Brain pericyte (primary cell): Measurements from ENCODE around the gene CELA2B.
"Not testable (repeated sequence)": the region's sequence is repeated elsewhere in the genome, so short reads cannot be mapped to it uniquely, and the experiment has no call there.

Source experiments
- DNase-seq: peaks from one replicate; pipeline ENCODE4 v3.0.0-alpha.2; 2012; ENCODE audit warnings: low read depth, low spot score

Gene CELA2B

DNA sequence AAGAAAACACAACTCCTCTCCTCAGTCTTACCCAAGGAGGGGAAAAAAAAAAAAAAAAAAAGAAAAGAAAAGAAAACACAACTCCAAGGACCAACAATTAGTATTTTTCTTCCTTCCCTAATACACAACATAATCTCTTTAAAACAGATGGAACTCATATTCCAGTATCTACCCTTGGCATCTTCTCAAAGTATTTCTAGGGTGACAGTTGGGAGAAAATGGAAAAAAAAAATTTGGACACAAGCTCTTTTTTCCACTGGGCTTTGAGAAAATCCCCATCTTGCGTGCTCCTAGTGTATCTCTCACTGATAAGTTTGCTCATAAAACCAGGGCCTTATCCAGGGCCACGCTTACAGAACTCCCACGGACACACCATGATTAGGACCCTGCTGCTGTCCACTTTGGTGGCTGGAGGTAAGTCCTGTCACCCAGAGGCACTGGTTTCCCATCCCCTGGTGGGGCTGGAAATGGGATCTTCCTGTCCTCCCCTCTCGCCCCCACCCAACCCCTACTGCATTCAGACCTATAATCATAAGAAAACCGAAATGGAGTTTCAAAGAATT lies at the start of gene CELA2B:
TSS of gene CELA2B (plus strand) at position 353 of the 563 bp plus-strand sequence. CDS start at position 375, 22 bp downstream.
- DNase-seq = no peak

DNA sequence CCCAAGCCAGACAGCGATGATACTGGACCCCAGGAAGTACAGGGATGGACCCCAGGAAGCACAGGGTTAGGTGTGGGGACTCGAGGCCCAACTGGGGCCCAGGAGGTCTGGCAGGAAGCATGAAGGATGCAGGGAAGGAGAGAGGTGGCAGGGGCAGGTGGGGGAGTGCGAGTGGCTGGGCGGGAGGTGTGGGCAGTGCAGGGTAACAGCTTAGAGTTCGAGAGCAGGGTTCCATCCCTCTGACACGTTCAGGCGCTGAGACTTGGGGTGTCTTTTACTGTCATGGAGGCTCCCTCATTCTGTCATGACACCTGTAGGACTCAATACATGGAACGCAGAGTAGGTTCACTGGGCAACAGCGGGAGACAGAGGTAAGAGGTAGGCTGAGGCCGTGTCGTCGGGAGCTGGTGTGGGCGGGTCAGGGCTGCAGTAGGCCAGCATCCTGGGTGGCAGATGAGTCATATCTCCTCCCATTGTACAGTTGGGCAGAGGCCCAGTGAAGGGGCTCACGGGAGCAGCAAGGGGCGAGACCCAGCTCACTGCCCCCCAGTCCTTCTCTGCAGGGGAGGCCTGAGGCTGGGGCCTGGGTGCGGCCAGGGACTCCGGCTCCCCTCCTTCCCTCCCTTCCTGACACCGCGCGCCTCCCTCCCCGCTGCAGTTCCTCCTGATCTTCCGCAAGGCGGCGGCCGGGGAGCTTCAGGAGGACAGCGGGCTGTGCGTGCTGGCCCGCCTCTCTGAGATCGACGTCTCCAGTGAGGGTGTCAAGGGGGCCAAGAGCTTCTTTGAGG lies 49.2 kb upstream of the CELA2B start:
- no peak for DNase-seq

GRCh38 chr1:15427280-15427666 lies 48.6 kb upstream of the CELA2B start:
- DNase-seq = no peak

- DNase-seq = not testable (repeated sequence)
These were observed 47.7 kb upstream of the CELA2B start for GRCh38 chr1:15428252-15428651.

DNA sequence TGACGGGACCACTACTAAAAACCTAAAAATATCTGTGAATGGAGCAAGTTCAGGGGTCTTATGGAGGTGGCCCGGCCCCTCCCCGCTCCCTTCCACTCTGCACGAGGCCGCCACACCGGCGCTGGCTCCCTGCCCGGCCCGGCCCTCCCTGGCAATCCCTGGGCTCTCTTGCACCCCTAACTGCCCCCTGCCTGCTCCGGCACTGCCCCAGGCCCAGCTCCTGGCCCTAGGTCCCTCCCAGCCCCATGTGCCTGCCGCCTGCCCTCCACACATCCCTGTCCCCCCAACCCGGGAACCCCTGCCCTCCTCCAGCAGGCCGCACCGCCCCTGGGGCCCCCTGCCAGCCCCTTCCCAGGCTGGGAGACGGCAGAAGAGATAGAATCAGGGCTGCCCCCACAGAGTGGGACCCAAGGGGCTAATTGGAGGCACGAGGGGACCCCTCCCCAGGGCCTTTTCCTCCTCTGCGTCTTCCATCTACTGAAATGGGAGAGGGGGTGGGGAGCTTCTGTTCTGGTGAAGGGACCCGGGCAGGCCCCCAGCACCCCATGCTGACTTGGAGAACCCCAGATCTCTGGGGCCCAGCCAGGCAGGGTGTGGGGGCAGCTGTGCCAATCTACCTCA lies 47.0 kb upstream of the CELA2B start:
- no peak for DNase-seq

- no peak for DNase-seq
These were observed 46.2 kb upstream of the CELA2B start for GRCh38 chr1:15429701-15430149.

DNA sequence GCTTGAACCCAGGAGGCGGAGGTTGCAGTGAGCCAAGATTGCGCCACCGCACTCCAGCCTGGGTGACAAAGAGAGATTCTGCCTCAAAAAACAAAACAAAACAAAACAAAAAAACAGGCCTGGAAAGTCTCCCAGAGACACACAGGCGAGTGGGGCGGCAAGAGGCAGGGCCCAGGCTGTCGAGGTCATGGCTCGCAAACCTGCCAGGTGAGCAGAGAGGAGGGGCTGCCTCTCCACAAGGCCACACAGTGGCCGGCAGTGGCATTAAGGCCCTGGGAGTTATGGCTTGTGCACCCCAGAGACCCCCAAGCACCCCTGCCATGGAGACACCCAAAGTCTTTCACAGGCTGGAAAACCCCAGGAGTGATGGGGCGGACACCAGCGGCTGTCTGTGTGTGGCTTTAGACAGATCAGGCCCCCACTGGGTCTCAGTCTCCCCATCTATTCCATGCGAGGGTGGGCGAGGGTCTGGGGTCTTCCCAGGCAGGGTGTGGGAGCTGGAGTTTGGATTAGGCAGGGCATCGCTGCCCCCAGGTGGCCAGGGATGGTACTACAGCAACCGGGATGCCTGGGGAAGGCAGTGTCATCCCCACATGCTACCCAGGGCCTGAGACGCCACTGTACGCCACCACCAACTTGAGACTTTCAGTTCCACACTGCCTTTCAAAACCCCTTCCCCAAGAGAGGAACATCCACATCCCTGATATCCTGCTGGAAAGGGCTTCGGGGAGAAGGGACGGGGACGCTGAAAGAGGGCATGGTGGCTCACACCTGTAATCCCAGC lies 44.9 kb upstream of the CELA2B start:
- no peak for DNase-seq

GRCh38 chr1:15431571-15431948 lies 44.3 kb upstream of the CELA2B start:
- no peak for DNase-seq

DNA sequence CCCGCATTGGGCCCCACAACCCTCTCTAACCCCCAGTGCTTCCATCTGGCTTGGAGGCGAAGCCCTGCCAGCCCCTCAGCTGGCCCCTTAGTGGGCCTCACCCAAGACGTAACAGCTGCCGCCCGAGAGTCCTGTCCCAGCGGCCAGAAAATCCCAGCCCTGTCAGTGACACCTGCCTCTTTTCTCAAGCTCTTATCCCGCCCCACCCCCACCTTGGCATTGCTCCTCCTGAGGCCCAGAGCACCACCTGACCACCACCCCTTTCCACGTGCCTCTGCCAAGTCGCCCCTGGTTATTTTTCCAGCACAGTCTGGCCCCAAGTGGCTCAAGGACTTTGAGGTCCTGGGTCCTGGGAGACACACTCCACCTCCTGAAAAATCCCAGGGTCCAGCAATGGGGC lies 43.6 kb upstream of the CELA2B start:
- no peak for DNase-seq

DNA sequence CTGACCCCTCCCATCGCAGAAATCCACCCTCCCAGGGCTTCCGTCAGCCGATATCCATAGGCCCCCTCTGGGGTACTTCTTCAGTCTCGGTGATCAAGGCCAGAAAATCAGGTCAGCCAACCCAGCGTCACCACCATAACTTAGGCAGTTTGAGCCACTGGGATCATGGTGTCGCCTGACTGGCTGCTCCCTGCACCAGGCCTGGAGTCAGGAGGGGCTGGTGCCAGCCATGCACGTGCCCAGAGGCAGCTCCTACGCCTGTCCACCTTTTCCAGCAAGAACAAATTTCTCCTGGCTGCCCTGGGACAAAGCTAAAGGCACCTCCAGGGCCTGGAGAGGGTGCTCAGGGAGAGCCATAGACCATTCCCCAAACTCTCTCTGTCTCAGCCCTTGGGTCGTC lies 42.4 kb upstream of the CELA2B start:
- no peak for DNase-seq

GRCh38 chr1:15434739-15435138 lies 41.2 kb upstream of the CELA2B start:
- DNase-seq = not testable (repeated sequence)

DNA sequence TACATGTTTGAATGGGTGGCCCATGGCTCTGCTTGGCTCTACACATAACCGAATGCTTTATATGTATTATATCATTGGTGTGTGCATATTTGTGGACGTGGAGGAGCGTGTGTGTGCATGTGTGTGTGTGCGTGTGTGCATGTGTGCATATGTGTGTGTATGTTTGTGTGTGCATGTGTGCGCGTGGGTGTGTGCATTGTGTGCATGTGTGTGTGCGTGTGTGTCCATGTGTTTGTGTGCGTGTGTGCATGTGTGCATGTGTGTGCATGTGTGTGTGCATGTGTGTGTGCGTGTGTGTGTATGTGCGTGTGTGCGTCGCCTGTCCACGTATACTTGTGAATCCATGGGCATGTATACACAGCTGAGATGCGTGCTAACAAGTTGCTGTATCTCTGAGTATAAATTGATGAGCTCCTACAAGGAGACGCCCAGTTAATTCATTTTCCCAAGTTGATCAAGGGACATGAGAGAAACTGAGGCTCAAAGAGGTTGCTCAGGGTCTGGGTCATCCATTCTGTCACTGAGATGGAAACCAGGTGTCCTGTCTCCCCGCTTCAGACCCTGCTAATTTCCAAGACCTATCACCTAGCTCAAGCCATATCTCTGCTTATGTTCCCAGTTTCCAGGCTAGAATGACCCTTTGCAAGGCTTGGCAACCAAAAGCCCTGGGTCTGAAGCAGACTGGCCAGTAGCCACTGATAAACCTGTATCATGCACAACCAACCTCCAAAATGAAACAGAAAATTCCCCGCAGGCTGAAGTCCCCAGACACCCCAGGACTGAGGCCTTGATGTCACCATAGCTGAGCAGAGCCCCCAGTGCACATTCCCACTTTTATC lies 40.4 kb upstream of the CELA2B start:
- DNase-seq = no peak

- no peak for DNase-seq
These were observed 38.9 kb upstream of the CELA2B start for GRCh38 chr1:15436881-15437442.

DNA sequence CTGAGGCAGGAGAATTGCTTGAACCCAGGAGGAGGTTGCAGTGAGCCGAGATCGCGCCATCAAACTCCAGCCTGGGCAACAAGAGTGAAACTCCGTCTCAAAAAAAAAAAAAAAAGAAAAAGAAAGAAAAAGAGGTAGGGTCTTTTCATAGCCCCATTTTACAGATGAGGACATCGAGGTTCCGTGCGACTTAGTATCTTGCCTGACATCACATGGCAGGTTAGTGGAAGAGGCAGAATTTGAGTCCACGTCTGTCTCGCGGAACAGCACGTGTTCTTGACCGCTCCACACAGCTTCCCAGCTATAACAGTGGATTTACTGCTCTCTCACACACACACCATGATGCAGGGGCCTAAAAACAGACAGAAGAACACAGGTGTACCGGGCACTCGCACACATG lies 36.6 kb upstream of the CELA2B start:
- DNase-seq = no peak

DNA sequence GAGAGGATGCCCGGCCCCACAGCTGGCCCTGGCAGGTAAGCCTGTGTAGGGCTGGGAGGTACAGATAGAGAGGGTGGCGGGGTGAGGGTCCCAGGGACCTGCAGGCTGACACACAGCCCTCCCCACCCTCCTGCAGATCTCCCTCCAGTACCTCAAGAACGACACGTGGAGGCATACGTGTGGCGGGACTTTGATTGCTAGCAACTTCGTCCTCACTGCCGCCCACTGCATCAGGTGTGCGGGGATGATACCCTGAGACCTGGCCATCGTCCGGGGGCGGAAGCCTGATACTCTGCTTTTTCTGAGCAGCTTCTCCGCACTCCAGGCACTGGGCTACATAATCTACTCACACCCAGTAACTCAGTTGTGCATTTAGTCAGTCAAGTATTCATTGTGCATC lies 35.5 kb upstream of the CELA2B start:
- DNase-seq = no peak

DNA sequence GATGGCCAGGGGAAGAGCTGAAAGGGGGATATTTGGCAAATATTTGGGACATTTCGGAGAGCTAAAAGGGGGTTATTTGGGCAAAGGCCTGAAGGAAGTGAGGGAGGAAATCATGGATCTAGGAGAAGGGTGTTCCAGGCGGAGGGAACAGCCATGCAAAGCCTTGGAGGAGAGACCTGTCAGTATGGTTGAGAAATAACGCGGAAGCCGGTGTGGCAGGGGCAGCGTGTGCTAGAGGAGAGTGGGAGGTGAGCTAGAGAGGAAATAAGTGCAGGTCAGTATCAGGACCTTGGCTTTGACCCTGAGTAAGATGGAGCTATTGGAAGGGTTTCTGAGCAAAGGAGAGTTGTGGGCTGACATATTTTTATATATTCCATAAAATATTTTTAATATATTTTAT lies 34.7 kb upstream of the CELA2B start:
- DNase-seq = no peak

GRCh38 chr1:15442119-15442518 lies 33.8 kb upstream of the CELA2B start:
- no peak for DNase-seq

DNA sequence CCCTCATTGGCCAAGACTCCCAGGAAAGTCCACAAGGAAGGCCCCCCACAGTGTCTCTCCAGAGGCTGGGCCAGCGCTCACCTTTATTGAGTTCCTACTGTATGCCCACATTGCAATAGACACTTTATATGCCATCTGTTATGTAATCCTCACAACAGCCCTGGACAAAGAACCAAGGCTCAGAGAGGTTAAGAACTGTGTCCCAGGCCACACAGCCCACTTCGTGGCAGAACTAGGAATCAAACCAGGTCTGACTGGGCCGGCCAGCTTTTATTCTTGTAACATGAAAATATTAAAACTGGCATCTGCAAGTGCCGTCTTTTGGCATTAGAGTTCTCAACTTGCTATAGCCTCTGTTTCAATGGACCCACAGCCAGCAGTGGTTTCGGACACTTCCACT lies 33.1 kb upstream of the CELA2B start:
- no peak for DNase-seq

DNA sequence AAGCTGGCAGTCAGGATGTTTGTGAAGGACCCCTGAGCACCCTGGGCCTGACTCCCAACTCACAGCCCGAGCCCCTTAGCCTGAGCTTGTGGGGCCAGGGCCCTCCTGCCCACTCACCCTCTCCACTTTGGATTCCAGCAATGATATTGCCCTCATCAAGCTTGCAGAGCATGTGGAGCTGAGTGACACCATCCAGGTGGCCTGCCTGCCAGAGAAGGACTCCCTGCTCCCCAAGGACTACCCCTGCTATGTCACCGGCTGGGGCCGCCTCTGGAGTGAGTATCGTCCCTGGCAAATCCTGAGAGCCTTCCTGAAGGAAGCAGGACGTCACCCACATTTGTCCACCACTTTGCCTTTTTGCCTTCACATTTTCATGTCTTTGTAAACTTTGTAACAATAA lies 32.6 kb upstream of the CELA2B start:
- DNase-seq = no peak

DNA sequence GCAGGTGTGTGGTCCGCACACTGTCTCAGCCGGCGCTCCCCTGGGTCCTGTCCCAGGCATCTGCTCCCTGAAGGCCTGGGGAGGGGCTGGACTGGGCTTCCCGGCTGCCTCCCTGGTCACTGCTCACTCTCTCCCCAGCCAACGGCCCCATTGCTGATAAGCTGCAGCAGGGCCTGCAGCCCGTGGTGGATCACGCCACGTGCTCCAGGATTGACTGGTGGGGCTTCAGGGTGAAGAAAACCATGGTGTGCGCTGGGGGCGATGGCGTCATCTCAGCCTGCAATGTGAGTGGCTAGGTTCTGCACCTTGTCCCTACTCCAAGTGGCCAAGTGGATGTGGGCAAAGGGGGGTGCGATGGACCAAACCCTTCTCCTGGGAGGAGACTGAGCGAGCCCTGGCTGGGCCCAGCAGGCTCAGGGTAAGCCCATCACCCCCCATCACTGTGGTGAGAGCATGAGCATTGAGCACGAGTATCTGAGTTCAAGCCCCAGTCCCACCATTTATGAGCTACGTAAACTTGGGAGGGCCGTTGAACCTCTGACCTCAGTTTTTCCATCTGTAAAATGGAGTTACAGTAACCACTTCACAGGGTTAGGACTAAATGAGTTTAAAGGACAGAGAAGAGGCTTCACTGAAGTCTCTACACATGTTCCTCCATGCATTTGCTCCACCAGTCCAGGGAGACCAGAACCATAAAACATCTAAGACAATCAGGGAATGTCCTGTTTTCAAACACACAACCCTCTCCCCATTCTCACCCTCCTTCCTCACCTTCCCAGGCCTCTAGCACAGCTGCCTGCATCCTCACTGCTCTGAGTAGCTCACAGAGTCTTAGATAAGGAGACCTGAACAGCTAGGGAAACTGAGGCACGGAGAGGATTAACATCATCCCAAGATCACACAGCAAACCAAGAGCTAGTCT lies 31.2 kb upstream of the CELA2B start:
- DNase-seq = no peak
